Activated naive CD8-positive, alpha-beta T cell treated with anti-CD3 and anti-CD28 coated beads, Interleukin-2, amount 50 U/mL, for 16 hours (primary cell): ENCODE measurements around the gene SPAG4.
A peak's percentile ranks its signal among the peaks of the same experiment; 100 is the strongest.

Source experiments
- DNase-seq: peaks from one replicate; pipeline ENCODE4 v3.0.0-alpha.2; 2020; ENCODE audit warnings: low read depth, low spot score

SPAG4 gene

GRCh38 chr20:35653893-35654292 lies 38.3 kb downstream of the SPAG4 start:
- DNase-seq = no peak

GRCh38 chr20:35654415-35654814 lies 38.8 kb downstream of the SPAG4 start:
- no peak for DNase-seq

- DNase-seq = no peak
Observed at GRCh38 chr20:35657271-35657670, 41.6 kb downstream of the SPAG4 start.

- no peak for DNase-seq
Observed at GRCh38 chr20:35660122-35660937, 44.7 kb downstream of the SPAG4 start.

- DNase-seq = no peak
Observed at GRCh38 chr20:35661053-35661452, 45.4 kb downstream of the SPAG4 start.

GRCh38 chr20:35661908-35662307 lies 46.3 kb downstream of the SPAG4 start:
- no peak for DNase-seq

GRCh38 chr20:35662551-35662950 lies 46.9 kb downstream of the SPAG4 start:
- DNase-seq = no peak

- peak; percentile 47 for DNase-seq
Observed at GRCh38 chr20:35663516-35664465, 48.2 kb downstream of the SPAG4 start.

- peak; percentile 83 for DNase-seq
Observed at GRCh38 chr20:35664466-35665206, 49.0 kb downstream of the SPAG4 start, which contains the start of the genes CPNE1 and RBM12. CPNE1 (minus strand) TSS chr20:35664900; CDS start chr20:35632923, 31,977 bp downstream. RBM12 (minus strand) TSS chr20:35664900; CDS start chr20:35655322, 9,578 bp downstream.

- DNase-seq = no peak
Observed at GRCh38 chr20:35665949-35666288, 50.3 kb downstream of the SPAG4 start.

GRCh38 chr20:35669221-35669620 lies 53.6 kb downstream of the SPAG4 start:
- DNase-seq = no peak

- DNase-seq = no peak
Observed at GRCh38 chr20:35669681-35670080, 54.1 kb downstream of the SPAG4 start.
